Measurements from ENCODE around the gene SRBD1. TPM values are rescaled to one million over a fixed set of nuclear protein-coding genes. Genes with fewer than 3 reads are reported as not detected.

SRBD1 gene
- total RNA-seq, 4 donors from 2014 or later: 13.5 to 36.2 (median 26.8) TPM

GRCh38 chr2:45344502-45344901, 266.6 kb downstream of the SRBD1 start:
- in situ Hi-C loops (cut with MboI; ENCODE audit: low pct_ligation_motif_present in 1 of 4, low pct_unique_long_range_greater_than_20kb in 1 of 4, low sequenced_read_pairs in 3 of 4) (no loop called here), intact Hi-C loops (cut with DNase I; ENCODE audit: low total_unique reads) (no loop called here)
- DNase-seq: no peak
- no peaks in the 10 kb centered on the region for H3K27me3 ChIP-seq
- H3K9me3 ChIP-seq: no peaks in the 10 kb centered on the region
- 71 to 81% methylated on average over 5 of the region's 5 CpGs for WGBS, 2 donors (ENCODE audit: low coverage in 1 of 2)
- TF ChIP-seq POLR2A (IDR thresholded peaks at IDR 0.05): no peak
- TF ChIP-seq POLR2AphosphoS5 (IDR thresholded peaks at IDR 0.05): no peak
- TF ChIP-seq EP300 (IDR thresholded peaks at IDR 0.05; ENCODE audit: low read depth): no peak
- TF ChIP-seq, protein P1, sequence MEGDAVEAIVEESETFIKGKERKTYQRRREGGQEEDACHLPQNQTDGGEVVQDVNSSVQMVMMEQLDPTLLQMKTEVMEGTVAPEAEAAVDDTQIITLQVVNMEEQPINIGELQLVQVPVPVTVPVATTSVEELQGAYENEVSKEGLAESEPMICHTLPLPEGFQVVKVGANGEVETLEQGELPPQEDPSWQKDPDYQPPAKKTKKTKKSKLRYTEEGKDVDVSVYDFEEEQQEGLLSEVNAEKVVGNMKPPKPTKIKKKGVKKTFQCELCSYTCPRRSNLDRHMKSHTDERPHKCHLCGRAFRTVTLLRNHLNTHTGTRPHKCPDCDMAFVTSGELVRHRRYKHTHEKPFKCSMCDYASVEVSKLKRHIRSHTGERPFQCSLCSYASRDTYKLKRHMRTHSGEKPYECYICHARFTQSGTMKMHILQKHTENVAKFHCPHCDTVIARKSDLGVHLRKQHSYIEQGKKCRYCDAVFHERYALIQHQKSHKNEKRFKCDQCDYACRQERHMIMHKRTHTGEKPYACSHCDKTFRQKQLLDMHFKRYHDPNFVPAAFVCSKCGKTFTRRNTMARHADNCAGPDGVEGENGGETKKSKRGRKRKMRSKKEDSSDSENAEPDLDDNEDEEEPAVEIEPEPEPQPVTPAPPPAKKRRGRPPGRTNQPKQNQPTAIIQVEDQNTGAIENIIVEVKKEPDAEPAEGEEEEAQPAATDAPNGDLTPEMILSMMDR (IDR thresholded peaks at IDR 0.05): no peak
- no peak overlapping the region for H3K4me3 ChIP-seq
- H3K4me1 ChIP-seq: no peaks in the 10 kb centered on the region
- H3K36me3 ChIP-seq: no peaks in the 10 kb centered on the region
- H3K27ac ChIP-seq: no peak overlapping the region

GRCh38 chr2:45344071-45344470, 267.0 kb downstream of the SRBD1 start:
- H3K4me1 ChIP-seq: no peaks in the 10 kb centered on the region
- in situ Hi-C loops (cut with MboI; ENCODE audit: low pct_ligation_motif_present in 1 of 4, low pct_unique_long_range_greater_than_20kb in 1 of 4, low sequenced_read_pairs in 3 of 4) (no loop called here), intact Hi-C loops (cut with DNase I; ENCODE audit: low total_unique reads) (no loop called here)
- H3K27ac ChIP-seq: no peak overlapping the region
- no peaks in the 10 kb centered on the region for H3K27me3 ChIP-seq
- DNase-seq: no peak
- no peak for TF ChIP-seq POLR2AphosphoS5 (IDR thresholded peaks at IDR 0.05)
- no peak for TF ChIP-seq EP300 (IDR thresholded peaks at IDR 0.05; ENCODE audit: low read depth)
- no peaks in the 10 kb centered on the region for H3K36me3 ChIP-seq
- no peaks in the 10 kb centered on the region for H3K9me3 ChIP-seq
- 67 to 74% methylated on average over 3 to 9 of the region's 9 CpGs for WGBS, 2 donors (ENCODE audit: low coverage in 1 of 2)
- no peak overlapping the region for H3K4me3 ChIP-seq

GRCh38 chr2:45343251-45344017, 267.6 kb downstream of the SRBD1 start:
- H3K4me3 ChIP-seq: no peak overlapping the region
- no peaks in the 10 kb centered on the region for H3K9me3 ChIP-seq
- no peak overlapping the region for H3K27ac ChIP-seq
- WGBS, 2 donors (ENCODE audit: low coverage in 1 of 2): 70 to 72% methylated on average over 4 to 19 of the region's 19 CpGs
- no peak for TF ChIP-seq POLR2AphosphoS5 (IDR thresholded peaks at IDR 0.05)
- TF ChIP-seq EP300 (IDR thresholded peaks at IDR 0.05; ENCODE audit: low read depth): no peak
- TF ChIP-seq, protein P1 (IDR thresholded peaks at IDR 0.05): no peak
- TF ChIP-seq POLR2A (IDR thresholded peaks at IDR 0.05): no peak
- H3K36me3 ChIP-seq: no peaks in the 10 kb centered on the region
- H3K27me3 ChIP-seq: no peaks in the 10 kb centered on the region
- no peaks in the 10 kb centered on the region for H3K4me1 ChIP-seq
- in situ Hi-C loops (cut with MboI; ENCODE audit: low pct_ligation_motif_present in 1 of 4, low pct_unique_long_range_greater_than_20kb in 1 of 4, low sequenced_read_pairs in 3 of 4): no loop called here
- intact Hi-C loops (cut with DNase I; ENCODE audit: low total_unique reads): no loop called here
- DNase-seq: no peak

- DNase-seq: no peak
- H3K27ac ChIP-seq: no peak overlapping the region
- 80 to 82% methylated on average over 3 of the region's 3 CpGs for WGBS, 2 donors (ENCODE audit: low coverage in 1 of 2)
- H3K9me3 ChIP-seq: no peaks in the 10 kb centered on the region
- H3K4me1 ChIP-seq: no peaks in the 10 kb centered on the region
- no peak overlapping the region for H3K4me3 ChIP-seq
- in situ Hi-C loops (cut with MboI; ENCODE audit: low pct_ligation_motif_present in 1 of 4, low pct_unique_long_range_greater_than_20kb in 1 of 4, low sequenced_read_pairs in 3 of 4): no loop called here
- intact Hi-C loops (cut with DNase I; ENCODE audit: low total_unique reads): no loop called here
- no peaks in the 10 kb centered on the region for H3K27me3 ChIP-seq
- TF ChIP-seq, protein P1 (IDR thresholded peaks at IDR 0.05): no peak
- TF ChIP-seq POLR2A (IDR thresholded peaks at IDR 0.05): no peak
- no peak for TF ChIP-seq POLR2AphosphoS5 (IDR thresholded peaks at IDR 0.05)
- no peak for TF ChIP-seq EP300 (IDR thresholded peaks at IDR 0.05; ENCODE audit: low read depth)
- H3K36me3 ChIP-seq: no peaks in the 10 kb centered on the region
Observed at GRCh38 chr2:45340318-45340717, 270.7 kb downstream of the SRBD1 start.

Data from transverse colon (tissue), 4 donors.